Endothelial cell of umbilical vein (primary cell): ENCODE measurements around the gene HOXA13.

ENCODE experiments used
- CTCF ChIP-seq, 2 donors: IDR thresholded peaks; 1 replicate in 1 of 2; 2 replicates in 1 of 2; pipeline ENCODE4 v1.5.1; 2011; ENCODE audit warnings: low read length in 2 of 2, mild to moderate bottlenecking in 2 of 2, moderate library complexity in 2 of 2, control low read depth in 1 of 2, inconsistent platforms in 1 of 2, low read depth in 1 of 2; ENCODE audit not compliant: insufficient read depth in 1 of 2; ENCODE audit errors: extremely low read depth in 1 of 2
- EZH2 ChIP-seq: IDR thresholded peaks from 2 replicates; pipeline ENCODE4 v1.6.1; 2012; ENCODE audit warnings: borderline replicate concordance, low read depth, mild to moderate bottlenecking, moderate library complexity, low read length, inconsistent platforms; ENCODE audit not compliant: severe bottlenecking
- FOS ChIP-seq: IDR thresholded peaks from 2 replicates; pipeline ENCODE4 v1.6.1; 2011; ENCODE audit warnings: mild to moderate bottlenecking, low read length, moderate library complexity, borderline replicate concordance; ENCODE audit not compliant: insufficient read depth
- JUN ChIP-seq: IDR thresholded peaks from 2 replicates; pipeline ENCODE4 v1.6.1; 2011; ENCODE audit warnings: borderline replicate concordance, low read depth; ENCODE audit not compliant: insufficient read length, insufficient read depth
- MAX ChIP-seq: IDR thresholded peaks from 2 replicates; pipeline ENCODE4 v1.6.1; 2011; ENCODE audit not compliant: insufficient read depth, insufficient read length
- MYC ChIP-seq: IDR thresholded peaks from one replicate; pipeline ENCODE4 v1.6.1; 2011; ENCODE audit warnings: mild to moderate bottlenecking, low read depth, low read length
- POLR2A ChIP-seq: IDR thresholded peaks from 2 replicates; pipeline ENCODE4 v1.6.1; 2012; ENCODE audit warnings: low read depth, mild to moderate bottlenecking, control low read depth, low read length

- TF ChIP-seq CTCF (IDR thresholded peaks at IDR 0.05; ENCODE audit: extremely low read depth in 1 of 2, insufficient read depth in 1 of 2, low read depth in 1 of 2, low read length in 2 of 2) (no peak), EZH2 (no peak), POLR2A (no peak), FOS (no peak), JUN (no peak), MYC (no peak), MAX (no peak)
Measured at GRCh38 chr7:27156916-27157701, 42.8 kb downstream of the HOXA13 start.
